VCaP (cell line): ENCODE measurements around the gene ROBO2.

ENCODE experiments used
- H3K27ac ChIP-seq: fragments of 450-650 bp; 2 replicates; pipeline ENCODE4 v1.5.1; 2017
- CTCF ChIP-seq: fragments of 450-650 bp; conservative IDR thresholded peaks from 2 replicates; pipeline ENCODE4 v1.5.1; 2017; ENCODE audit warnings: mild to moderate bottlenecking, moderate library complexity

The ROBO2 gene

GRCh38 chr3:77304700-77305021, 264.8 kb downstream of the ROBO2 start:
- TF ChIP-seq CTCF = no peak
- H3K27ac ChIP-seq = no peak overlapping the region

- no peak for TF ChIP-seq CTCF
- H3K27ac ChIP-seq = no peak overlapping the region
These were observed 269.6 kb downstream of the ROBO2 start for GRCh38 chr3:77309460-77309859.

DNA sequence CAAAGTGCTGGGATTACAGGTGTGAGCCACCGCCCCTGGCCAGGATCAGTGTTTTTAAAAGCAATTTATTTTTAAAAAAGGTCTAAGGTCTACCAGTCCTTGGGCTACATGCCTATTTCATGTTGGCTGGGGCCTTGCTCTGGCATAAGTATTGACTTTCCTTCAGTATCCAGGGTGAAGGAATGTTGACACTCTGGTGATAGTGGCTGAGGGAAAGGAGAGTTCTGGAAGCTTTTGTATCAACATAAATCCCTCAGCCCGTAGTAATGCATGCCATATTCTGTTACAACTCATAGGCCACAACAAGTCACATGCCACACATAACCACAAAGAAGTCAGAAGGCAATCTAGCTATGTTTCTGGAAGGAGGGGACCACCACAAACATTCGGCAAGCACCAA, 273.9 kb downstream of the ROBO2 start:
- TF ChIP-seq CTCF = no peak

DNA sequence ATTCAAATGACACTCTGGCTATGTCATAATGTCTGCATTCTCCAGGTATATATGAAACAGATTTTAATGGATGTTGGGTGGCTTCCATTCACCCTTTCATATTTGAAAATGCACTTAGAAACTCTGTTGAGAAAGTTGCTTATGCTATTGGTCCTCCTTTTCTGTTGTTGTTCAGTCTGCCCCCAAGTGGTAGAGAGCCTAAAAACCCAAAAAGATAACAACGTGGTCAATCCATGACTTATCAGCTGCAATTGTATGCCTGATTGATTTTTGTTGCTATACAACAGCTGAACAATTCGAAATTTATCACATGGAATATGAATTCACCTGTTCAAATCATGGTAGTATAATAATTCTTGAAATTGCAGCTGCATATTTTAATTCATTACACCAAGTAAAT, 279.8 kb downstream of the ROBO2 start:
- no peak for TF ChIP-seq CTCF
- no peak overlapping the region for H3K27ac ChIP-seq

More for the DNA sequence above, 273.9 kb downstream of the ROBO2 start:
- no peak overlapping the region for H3K27ac ChIP-seq

DNA sequence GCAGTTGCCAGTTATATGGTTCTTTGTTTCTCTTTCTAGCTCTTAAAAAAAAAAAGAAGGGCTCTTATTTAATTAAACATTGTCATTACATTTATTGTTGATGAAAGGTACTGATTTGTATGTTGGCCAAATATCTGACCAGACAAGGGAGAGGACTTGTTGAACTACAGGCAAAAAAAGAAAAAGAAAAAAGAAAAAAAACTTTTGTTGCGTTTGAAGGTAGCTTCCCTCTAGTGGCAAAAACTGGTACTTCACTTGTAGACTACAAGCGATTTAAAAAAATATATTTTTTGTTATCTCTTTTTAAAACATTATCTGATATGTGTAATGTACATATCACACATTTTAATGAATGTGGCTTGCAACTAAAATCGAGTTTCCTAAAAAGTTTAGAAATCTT, 280.6 kb downstream of the ROBO2 start:
- H3K27ac ChIP-seq = no peak overlapping the region
- TF ChIP-seq CTCF = peak; percentile 81

DNA sequence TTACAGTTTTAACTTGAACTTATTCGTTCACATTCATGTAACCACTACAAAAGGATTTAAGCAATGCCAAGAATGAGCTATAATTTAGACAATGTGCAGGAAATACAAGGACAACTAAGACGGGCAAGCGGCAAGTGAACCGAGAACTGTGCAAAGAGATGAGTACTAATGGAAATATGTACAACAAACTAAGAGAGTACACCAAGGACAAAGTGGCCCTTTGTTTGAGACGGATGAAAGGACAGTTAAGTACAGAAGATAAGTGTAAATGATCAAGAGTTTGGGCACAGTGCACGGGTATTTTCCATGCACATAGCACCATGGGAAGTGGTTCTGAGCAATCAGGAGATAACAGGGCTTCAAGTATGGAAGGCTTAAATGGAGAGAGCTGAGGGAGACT, 281.7 kb downstream of the ROBO2 start:
- TF ChIP-seq CTCF = no peak
- no peak overlapping the region for H3K27ac ChIP-seq

GRCh38 chr3:77323626-77324025, 283.7 kb downstream of the ROBO2 start:
- TF ChIP-seq CTCF = no peak
- no peak overlapping the region for H3K27ac ChIP-seq

- TF ChIP-seq CTCF = no peak
These were observed 284.2 kb downstream of the ROBO2 start for GRCh38 chr3:77324105-77324504.

More at GRCh38 chr3:77324105-77324504, 284.2 kb downstream of the ROBO2 start:
- H3K27ac ChIP-seq = no peak overlapping the region
